ENCODE measurements around the gene ACAT1. TPM values are rescaled to one million over a fixed set of nuclear protein-coding genes. Genes with fewer than 3 reads are reported as not detected.
A peak's percentile ranks its signal among the peaks of the same experiment; 100 is the strongest.

The ACAT1 gene
- total RNA-seq, 1 donor from 2014 or later: 37.5 TPM

- H3K4me1 Mint-ChIP-seq (ENCODE audit: low read depth): no peaks in the 10 kb centered on the region
- peaks cover 15% of the 10 kb centered on the region for H3K36me3 Mint-ChIP-seq (ENCODE audit: insufficient read depth)
- TF ChIP-seq CTCF (IDR thresholded peaks at IDR 0.05; ENCODE audit: unreplicated experiment): peak; percentile 25
- H3K27ac Mint-ChIP-seq: no peak overlapping the region
- H3K4me3 Mint-ChIP-seq (ENCODE audit: low read depth): no peak overlapping the region
- H3K27me3 Mint-ChIP-seq: no peaks in the 10 kb centered on the region
- H3K9me3 Mint-ChIP-seq (ENCODE audit: low read depth): no peaks in the 10 kb centered on the region
- no peak for DNase-seq (ENCODE audit: low spot score, unreplicated experiment)
Measured at GRCh38 chr11:108135845-108136544, 14.6 kb downstream of the ACAT1 start.

- Mint-ChIP-seq H3K4me1 (ENCODE audit: low read depth) (no peaks in the 10 kb centered on the region), H3K27me3 (no peaks in the 10 kb centered on the region), H3K9me3 (ENCODE audit: low read depth) (no peaks in the 10 kb centered on the region), H3K27ac (no peak overlapping the region), H3K4me3 (ENCODE audit: low read depth) (no peak overlapping the region), H3K36me3 (ENCODE audit: insufficient read depth) (peaks cover 16% of the 10 kb centered on the region)
- TF ChIP-seq CTCF (IDR thresholded peaks at IDR 0.05; ENCODE audit: unreplicated experiment): no peak
- no peak for DNase-seq (ENCODE audit: low spot score, unreplicated experiment)
Measured at GRCh38 chr11:108137212-108137611, 15.8 kb downstream of the ACAT1 start.

- peaks cover 8% of the 10 kb centered on the region for H3K4me1 Mint-ChIP-seq (ENCODE audit: low read depth)
- H3K9me3 Mint-ChIP-seq (ENCODE audit: low read depth): no peaks in the 10 kb centered on the region
- H3K27ac Mint-ChIP-seq: no peak overlapping the region
- no peaks in the 10 kb centered on the region for H3K27me3 Mint-ChIP-seq
- TF ChIP-seq CTCF (IDR thresholded peaks at IDR 0.05; ENCODE audit: unreplicated experiment): no peak
- H3K36me3 Mint-ChIP-seq (ENCODE audit: insufficient read depth): peaks cover 26% of the 10 kb centered on the region
- no peak for DNase-seq (ENCODE audit: low spot score, unreplicated experiment)
- no peak overlapping the region for H3K4me3 Mint-ChIP-seq (ENCODE audit: low read depth)
Measured at GRCh38 chr11:108142304-108142703, 20.9 kb downstream of the ACAT1 start.

GRCh38 chr11:108144615-108145014 lies 23.2 kb downstream of the ACAT1 start:
- DNase-seq (ENCODE audit: low spot score, unreplicated experiment): no peak
- Mint-ChIP-seq H3K4me3 (ENCODE audit: low read depth) (no peak overlapping the region), H3K36me3 (ENCODE audit: insufficient read depth) (peaks cover 29% of the 10 kb centered on the region), H3K9me3 (ENCODE audit: low read depth) (no peaks in the 10 kb centered on the region), H3K27ac (peak overlapping the region; percentile 64), H3K4me1 (ENCODE audit: low read depth) (peaks cover 8% of the 10 kb centered on the region), H3K27me3 (no peaks in the 10 kb centered on the region)
- TF ChIP-seq CTCF (IDR thresholded peaks at IDR 0.05; ENCODE audit: unreplicated experiment): no peak

- Mint-ChIP-seq H3K4me3 (ENCODE audit: low read depth) (no peak overlapping the region), H3K36me3 (ENCODE audit: insufficient read depth) (peaks cover 30% of the 10 kb centered on the region), H3K27me3 (no peaks in the 10 kb centered on the region), H3K27ac (no peak overlapping the region), H3K4me1 (ENCODE audit: low read depth) (peaks cover 8% of the 10 kb centered on the region), H3K9me3 (ENCODE audit: low read depth) (no peaks in the 10 kb centered on the region)
- DNase-seq (ENCODE audit: low spot score, unreplicated experiment): no peak
- no peak for TF ChIP-seq CTCF (IDR thresholded peaks at IDR 0.05; ENCODE audit: unreplicated experiment)
Measured at GRCh38 chr11:108147150-108147549, 25.8 kb downstream of the ACAT1 start.
